ENCODE data around the gene CNOT4.
"Not testable (repeated sequence)": the region's sequence is repeated elsewhere in the genome, so short reads cannot be mapped to it uniquely, and the experiment has no call there.

CNOT4 gene

DNA sequence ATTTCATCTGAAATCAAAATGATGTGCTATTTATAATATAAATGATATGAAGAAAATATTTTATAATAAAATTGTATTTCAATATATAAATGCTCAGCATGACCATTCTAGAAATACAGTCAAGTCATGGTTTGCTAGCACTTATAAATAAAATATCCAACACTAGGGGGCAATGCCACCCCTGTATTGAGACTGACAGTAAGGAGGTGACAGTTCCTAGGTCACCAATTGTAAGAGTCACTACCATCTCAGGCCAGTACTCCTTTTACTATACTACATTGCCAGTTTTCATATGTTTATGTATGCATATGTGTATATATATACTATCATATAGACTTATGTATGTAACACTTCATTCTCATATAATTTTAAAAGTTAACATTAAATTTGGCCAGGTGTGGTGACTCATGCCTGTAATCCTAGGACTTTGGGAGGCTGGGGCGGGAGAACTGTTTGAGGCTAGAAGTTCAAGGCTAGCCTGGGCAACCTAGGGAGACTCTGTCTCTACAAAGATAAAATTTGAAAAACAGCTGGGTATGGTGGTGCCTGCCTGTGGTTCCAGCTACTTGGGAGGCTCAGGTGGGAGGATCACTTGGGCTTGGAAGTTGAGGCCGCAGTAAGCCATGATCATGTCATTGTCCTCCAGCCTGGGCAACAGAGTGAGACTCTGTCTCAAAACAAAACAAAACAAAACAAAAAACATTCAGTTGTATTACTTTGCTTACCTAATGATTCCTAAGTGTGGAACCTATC is 2.4 kb upstream of the CNOT4 start:
- DNase-seq (ENCODE audit: low read depth): peak; percentile 54

- no peak for DNase-seq (ENCODE audit: low read depth)
Observed at GRCh38 chr7:135510592-135511183, 786 bp upstream of the CNOT4 start.

DNA sequence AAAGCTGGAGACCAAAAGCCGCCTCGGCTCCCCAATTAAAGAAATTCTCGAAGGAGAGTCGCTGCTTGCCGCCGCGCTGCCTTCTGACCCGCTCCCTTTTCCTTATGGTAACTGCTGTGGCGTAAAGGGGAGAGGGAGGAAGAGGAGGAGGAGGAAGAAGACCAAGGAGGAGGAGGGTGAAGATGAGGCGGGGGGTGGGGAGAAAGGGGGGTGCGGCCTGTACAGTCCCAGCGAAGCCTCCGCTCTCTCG is 388 bp downstream of the CNOT4 start:
- peak; percentile 43 for DNase-seq (ENCODE audit: low read depth)

- DNase-seq (ENCODE audit: low read depth): peak; percentile 58
Observed at GRCh38 chr7:135508883-135509588, 866 bp downstream of the CNOT4 start.

DNA sequence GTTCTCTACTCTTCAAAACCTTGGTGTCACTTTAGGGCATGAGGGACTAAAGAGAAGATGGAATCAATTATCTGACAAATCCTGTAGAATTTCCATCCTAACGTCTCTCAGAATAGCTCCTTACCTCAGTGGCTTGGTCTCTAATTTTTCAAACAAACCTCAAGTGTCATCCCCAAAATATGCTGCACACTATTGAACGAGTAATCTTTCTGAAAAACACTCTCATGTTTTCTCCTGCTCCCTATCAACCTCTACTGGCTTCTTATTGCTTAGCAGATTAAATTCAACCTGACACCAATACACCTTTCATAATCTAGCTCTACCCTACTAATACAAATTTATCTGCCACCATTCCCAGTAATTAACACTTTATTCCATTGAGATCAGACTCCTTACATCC is 8.5 kb downstream of the CNOT4 start:
- no peak for DNase-seq (ENCODE audit: low read depth)

DNA sequence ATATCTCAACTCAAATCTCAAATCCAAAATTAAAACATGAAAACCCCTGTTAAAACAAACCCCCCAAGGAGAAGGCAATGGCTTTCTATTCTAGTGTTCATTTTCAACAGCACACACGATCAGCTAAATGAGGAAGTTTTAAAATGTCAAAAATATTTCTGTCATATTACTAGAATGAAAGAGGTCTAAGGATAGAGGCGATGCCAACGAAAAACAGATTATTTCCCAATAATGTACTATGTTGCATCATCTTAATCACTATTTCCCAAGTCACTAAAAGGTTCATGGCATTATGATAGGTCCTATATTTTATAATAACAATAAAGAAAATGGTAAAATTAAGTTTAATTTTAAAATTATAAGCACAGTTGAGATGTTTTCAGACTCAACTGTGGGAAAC is 10.1 kb downstream of the CNOT4 start:
- DNase-seq (ENCODE audit: low read depth): no peak

DNA sequence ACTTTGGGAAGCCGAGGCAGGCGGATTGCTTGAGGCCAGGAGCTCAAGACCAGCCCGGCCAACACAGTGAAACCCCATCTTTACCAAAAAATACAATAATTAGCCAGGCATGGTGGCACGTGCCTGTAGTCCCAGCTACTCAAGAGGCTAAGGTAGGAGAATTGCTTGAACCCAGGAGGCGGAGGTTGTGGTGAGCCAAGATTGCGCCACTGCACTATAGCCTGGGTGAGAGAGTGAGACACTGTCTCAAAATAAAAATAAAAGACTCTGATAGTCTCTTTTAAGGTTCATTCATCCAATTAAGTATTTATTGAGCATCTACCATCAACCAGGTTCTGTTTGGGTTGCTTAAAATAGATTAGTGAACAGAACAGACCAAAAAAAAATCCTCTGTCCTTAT is 12.7 kb downstream of the CNOT4 start:
- DNase-seq (ENCODE audit: low read depth): not testable (repeated sequence)

- no peak for DNase-seq (ENCODE audit: low read depth)
Observed at GRCh38 chr7:135493362-135493761, 16.5 kb downstream of the CNOT4 start.

DNA sequence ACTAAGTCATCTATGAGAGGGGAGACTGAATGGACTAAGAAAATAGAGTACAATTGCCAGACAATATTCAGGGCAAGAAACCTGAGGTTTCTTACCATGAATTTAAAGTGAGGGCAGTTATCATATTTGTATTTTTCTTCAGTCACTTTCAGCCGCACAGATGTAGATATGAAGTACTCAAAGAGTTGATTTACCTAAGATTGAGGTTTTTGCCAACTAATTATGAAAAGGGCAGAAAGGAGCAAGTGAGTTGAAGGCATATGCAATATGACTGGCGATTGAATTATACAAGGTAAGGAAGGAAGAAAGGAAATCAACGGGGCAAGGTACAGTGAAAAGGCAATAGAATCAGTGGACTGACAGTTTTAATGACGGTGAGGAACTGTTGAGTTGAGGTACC is 17.8 kb downstream of the CNOT4 start:
- DNase-seq (ENCODE audit: low read depth): no peak

DNA sequence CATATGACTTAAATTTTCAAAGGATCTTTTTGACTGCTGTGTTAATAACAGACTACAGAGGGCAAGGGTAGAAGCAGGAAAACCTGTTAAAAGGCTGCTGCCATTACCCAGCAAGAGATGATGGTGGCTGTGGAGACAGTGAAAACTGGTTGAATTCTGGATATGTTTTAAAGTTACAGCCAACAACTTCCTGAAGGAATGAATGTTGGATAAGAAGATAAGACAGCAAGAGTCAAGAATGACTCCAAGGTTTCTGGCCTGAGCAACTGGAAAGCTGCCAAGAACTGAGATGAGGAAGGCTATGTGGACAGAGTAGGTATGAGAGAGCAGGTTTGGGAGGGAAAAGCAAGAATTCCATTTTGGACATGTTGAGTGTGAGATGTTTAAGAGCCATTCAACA is 19.1 kb downstream of the CNOT4 start:
- DNase-seq (ENCODE audit: low read depth): no peak

DNA sequence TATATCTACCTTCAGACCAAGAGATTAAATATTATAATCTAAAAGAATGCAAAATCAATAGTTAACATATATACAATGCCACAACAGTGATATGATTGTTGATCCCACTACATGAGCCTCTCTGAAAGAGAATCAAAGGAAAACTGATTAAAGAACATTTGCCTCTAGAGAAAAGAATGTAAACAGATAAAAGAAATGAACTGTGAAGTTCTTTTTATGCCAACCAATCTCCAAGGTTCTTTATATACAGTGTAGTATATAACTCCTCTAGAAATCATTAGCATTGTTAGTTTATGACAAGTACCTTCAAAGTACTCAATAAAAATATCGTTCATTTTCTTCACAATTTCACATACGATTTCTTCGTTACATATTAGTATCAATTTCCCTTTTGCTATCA is 20.1 kb downstream of the CNOT4 start:
- DNase-seq (ENCODE audit: low read depth): no peak

GRCh38 chr7:135486261-135486920 is 23.5 kb downstream of the CNOT4 start:
- no peak for DNase-seq (ENCODE audit: low read depth)

- no peak for DNase-seq (ENCODE audit: low read depth)
Observed at GRCh38 chr7:135481598-135481979, 28.3 kb downstream of the CNOT4 start.

DNA sequence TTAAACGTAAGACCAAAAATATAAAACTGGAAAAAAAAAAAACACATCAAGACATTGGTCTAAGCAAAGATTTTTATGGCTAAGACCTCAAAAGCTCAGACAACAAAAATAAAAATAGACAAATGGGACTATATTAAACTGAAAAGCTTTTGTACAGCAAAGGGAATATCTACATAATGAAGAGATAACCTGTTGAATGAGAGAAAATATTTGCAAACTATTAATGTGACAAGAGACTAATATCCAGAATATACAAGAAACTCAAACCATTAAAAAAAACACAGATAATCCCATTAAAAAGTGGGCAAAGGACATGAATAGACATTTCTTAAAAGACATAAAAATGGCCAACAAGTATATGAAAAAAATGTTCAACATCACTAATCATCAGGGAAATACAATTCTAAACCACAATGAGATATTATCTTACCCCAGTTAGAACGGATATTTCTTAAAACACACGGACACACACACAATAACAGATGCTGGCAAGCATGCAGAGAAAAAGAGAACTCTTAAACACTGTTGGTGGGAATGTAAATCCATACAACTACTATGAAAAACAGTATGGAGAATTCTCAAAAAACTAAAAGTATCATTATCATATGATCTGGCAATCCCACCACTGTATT is 28.8 kb downstream of the CNOT4 start:
- DNase-seq (ENCODE audit: low read depth): no peak

DNA sequence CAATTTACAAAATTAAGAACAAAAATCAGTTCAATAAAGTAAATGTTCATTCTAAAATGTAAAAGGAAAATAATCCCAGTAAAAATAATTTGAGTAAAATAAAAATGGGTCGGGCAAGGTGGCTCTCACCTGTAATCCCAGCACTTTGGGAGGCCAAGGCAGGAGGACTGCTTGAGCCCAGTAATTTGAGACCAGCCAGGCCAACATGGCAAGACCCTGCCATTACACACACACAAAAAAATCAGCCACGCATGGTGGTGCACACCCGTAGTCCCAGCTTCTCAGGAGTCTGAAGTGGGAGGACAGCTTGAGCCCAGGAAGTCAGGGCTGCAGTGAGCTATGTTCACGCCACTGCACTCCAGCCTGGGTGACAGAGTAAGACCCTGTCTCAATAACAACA is 34.4 kb downstream of the CNOT4 start:
- DNase-seq (ENCODE audit: low read depth): no peak

GRCh38 chr7:135469705-135470104 is 40.2 kb downstream of the CNOT4 start:
- not testable (repeated sequence) for DNase-seq (ENCODE audit: low read depth)

- DNase-seq (ENCODE audit: low read depth): no peak
Observed at GRCh38 chr7:135467207-135467711, 42.6 kb downstream of the CNOT4 start.

GRCh38 chr7:135466442-135467206 is 43.3 kb downstream of the CNOT4 start:
- no peak for DNase-seq (ENCODE audit: low read depth)

DNA sequence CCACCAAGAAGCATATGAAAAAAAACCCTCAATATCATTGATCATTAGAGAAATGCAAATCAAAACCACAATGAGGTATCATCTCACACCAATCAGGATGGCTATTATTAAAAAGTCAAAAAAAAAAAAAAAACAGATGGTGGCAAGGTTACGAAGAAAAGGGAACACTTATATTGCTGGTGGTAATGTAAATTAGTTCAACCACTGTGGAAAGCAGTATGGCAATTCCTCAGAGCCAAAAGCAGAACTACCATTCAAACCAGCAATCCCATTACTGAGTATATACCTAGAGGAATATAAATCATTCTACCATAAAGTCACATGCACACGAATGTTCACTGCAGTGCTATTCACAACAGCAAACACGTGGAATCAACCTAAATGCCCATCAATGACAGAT is 46.0 kb downstream of the CNOT4 start:
- no peak for DNase-seq (ENCODE audit: low read depth)

DNA sequence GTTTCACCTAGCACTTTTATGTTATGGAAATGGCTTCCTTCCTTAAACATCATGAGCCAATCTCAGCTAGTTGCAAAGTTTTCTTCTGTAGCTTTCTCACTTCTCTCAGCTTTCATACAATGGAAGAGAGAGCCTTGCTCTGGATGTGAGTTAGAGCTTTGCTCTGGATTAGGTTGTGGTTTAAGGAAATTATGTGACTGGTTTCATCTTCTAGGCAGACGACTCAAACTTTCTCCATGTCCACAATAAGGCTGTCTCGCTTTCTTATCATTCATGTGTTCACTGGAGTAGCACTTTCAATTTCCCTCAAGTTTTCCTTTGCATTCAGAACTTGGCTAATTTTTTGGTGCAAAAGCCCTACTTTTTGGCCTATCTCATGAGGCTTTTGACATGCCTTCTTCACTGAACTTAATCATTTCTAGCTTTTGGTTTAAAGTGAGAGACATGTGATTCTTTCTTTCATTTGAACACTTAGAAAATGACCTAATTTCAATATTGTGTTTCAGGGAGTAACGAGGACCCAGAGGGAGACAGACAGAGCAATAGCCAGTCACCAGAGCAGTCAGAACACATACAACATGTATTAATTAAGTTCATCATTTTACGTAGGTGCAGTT is 49.8 kb downstream of the CNOT4 start:
- DNase-seq (ENCODE audit: low read depth): no peak

DNA sequence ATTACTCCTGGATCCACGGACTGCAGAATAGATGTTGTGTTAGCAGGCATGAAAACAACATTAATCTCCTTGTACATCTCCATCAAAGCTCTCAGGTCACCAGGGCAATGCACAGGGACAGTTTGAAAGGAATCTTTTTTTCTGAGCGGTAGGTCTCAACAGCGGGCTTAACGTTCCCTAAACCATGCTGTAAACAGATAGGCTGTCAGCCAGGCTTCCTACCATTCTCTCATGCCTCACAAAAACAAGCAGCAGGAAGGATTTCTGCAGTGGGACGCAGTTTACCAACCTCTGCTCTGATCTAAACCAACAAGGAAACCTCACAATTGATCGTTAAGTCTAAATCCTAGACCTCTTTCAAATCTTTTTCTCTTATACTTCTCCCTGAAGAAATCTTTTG is 50.8 kb downstream of the CNOT4 start:
- no peak for DNase-seq (ENCODE audit: low read depth)
